Smooth muscle cell (in vitro differentiated cells): Measurements from ENCODE around the gene KLC1. TPM values are rescaled to one million over a fixed set of nuclear protein-coding genes. Genes with fewer than 3 reads are reported as not detected.

Experiments
- DNase-seq: peaks from one replicate; lab custom pipeline; 2025; ENCODE audit not compliant: unreplicated experiment; lab: John Stamatoyannopoulos, UW
- H2AFZ ChIP-seq: fragments of 200-600 bp; sonication (generic); 2 replicates; pipeline ENCODE4 v1.6.0; 2016; ENCODE audit warnings: antibody characterized with exemption, low read depth, mild to moderate bottlenecking
- H3F3A ChIP-seq: fragments of 200-600 bp; sonication (generic); 2 replicates; pipeline ENCODE4 v1.6.0; 2017; ENCODE audit warnings: antibody characterized with exemption, low read depth
- H3K27ac ChIP-seq: fragments of 200-600 bp; sonication (generic); 2 replicates; pipeline ENCODE4 v1.5.1; 2016; ENCODE audit warnings: low read depth, mild to moderate bottlenecking
- H3K27me3 ChIP-seq: fragments of 200-600 bp; sonication (generic); 2 replicates; pipeline ENCODE4 v1.6.1; 2016; ENCODE audit warnings: low read depth, mild to moderate bottlenecking
- H3K36me3 ChIP-seq: fragments of 200-600 bp; sonication (generic); 2 replicates; pipeline ENCODE4 v1.5.1; 2016; ENCODE audit warnings: low read depth
- H3K4me1 ChIP-seq: fragments of 200-600 bp; sonication (generic); 2 replicates; pipeline ENCODE4 v1.5.1; 2016; ENCODE audit warnings: low read depth
- H3K4me2 ChIP-seq: fragments of 200-600 bp; sonication (generic); 2 replicates; pipeline ENCODE4 v1.6.0; 2016; ENCODE audit warnings: mild to moderate bottlenecking
- H3K4me3 ChIP-seq: fragments of 200-600 bp; sonication (generic); 2 replicates; pipeline ENCODE4 v1.5.1; 2016; ENCODE audit warnings: mild to moderate bottlenecking
- H3K79me2 ChIP-seq: fragments of 200-600 bp; sonication (generic); 2 replicates; pipeline ENCODE4 v1.6.0; 2016; ENCODE audit warnings: low read depth, mild to moderate bottlenecking
- H3K9ac ChIP-seq: fragments of 200-600 bp; sonication (generic); 2 replicates; pipeline ENCODE4 v1.6.0; 2016; ENCODE audit warnings: low read depth
- H3K9me3 ChIP-seq: fragments of 200-600 bp; sonication (generic); replicated peaks from 2 replicates; pipeline ENCODE4 v1.5.1; 2016; ENCODE audit warnings: low read depth
- H4K20me1 ChIP-seq: fragments of 200-600 bp; sonication (generic); 2 replicates; pipeline ENCODE4 v1.6.0; 2016; ENCODE audit warnings: low read depth
- CTCF ChIP-seq: fragments of 200-600 bp; sonication (generic); IDR thresholded peaks from 2 replicates; pipeline ENCODE4 v1.5.1; 2017; ENCODE audit warnings: borderline replicate concordance, mild to moderate bottlenecking, antibody characterized with exemption; ENCODE audit not compliant: insufficient read depth, poor library complexity, severe bottlenecking
- WGBS: methylation state at CpG from one replicate; pipeline ENCODE4 v1.1.7; 2016; ENCODE audit warnings: low lambda C conversion rate; 5-methylcytosine and 5-hydroxymethylcytosine counted together
- polyA plus RNA-seq: library from polyadenylated mRNA; unstranded; fragments of >200 nt; fragmentation: Nextera tagmentation; extraction: Ambion mirVana; gene quantifications from 2 replicates; pipeline ENCODE4 v1.2.1, GENCODE V29; 2016
- total RNA-seq: library from RNA; depleted of rRNA; stranded (reverse); fragments of >200 nt; gene quantifications from 2 replicates; pipeline ENCODE4 v1.2.3, GENCODE V29; 2014

KLC1 gene
- total and polyA plus RNA-seq, 2 experiments from 2014 or later, result 167 to 224 TPM

- H3K27me3 ChIP-seq, result no peaks in the 10 kb centered on the region
- H3K4me3 ChIP-seq, result no peak overlapping the region
- H3K9me3 ChIP-seq, result no peaks in the 10 kb centered on the region
- no peak for TF ChIP-seq CTCF
- H4K20me1 ChIP-seq, result peaks cover 6% of the 10 kb centered on the region
- H3K9ac ChIP-seq, result no peak overlapping the region
- WGBS, result 93% methylated on average over 28 of the region's 29 CpGs
- no peak overlapping the region for H3K4me2 ChIP-seq
- no peaks in the 10 kb centered on the region for H3K79me2 ChIP-seq
- no peak overlapping the region for H3K27ac ChIP-seq
- DNase-seq, result no peak
- H2AFZ ChIP-seq, result no peak overlapping the region
- H3F3A ChIP-seq, result no peaks in the 10 kb centered on the region
- H3K36me3 ChIP-seq, result no peaks in the 10 kb centered on the region
- H3K4me1 ChIP-seq, result no peaks in the 10 kb centered on the region
Measured at GRCh38 chr14:103707329-103708263, 78.6 kb downstream of the KLC1 start.

GRCh38 chr14:103708750-103709187 lies 79.8 kb downstream of the KLC1 start:
- no peak for TF ChIP-seq CTCF
- 97% methylated on average over 18 of the region's 18 CpGs for WGBS
- Histone ChIP-seq H3K36me3 (no peaks in the 10 kb centered on the region), H2AFZ (no peak overlapping the region), H3K4me1 (no peaks in the 10 kb centered on the region), H4K20me1 (peaks cover 16% of the 10 kb centered on the region), H3K79me2 (no peaks in the 10 kb centered on the region), H3K27ac (no peak overlapping the region), H3K9me3 (no peaks in the 10 kb centered on the region), H3K4me2 (no peak overlapping the region), H3K27me3 (no peaks in the 10 kb centered on the region), H3K4me3 (no peak overlapping the region), H3F3A (peaks cover 3% of the 10 kb centered on the region), H3K9ac (no peak overlapping the region)
- DNase-seq, result no peak

GRCh38 chr14:103709814-103710213 lies 80.8 kb downstream of the KLC1 start:
- peaks cover 4% of the 10 kb centered on the region for H3K4me1 ChIP-seq
- H3K4me3 ChIP-seq, result no peak overlapping the region
- no peak overlapping the region for H3K4me2 ChIP-seq
- DNase-seq, result no peak
- no peak overlapping the region for H2AFZ ChIP-seq
- H3K27me3 ChIP-seq, result no peaks in the 10 kb centered on the region
- no peaks in the 10 kb centered on the region for H3K36me3 ChIP-seq
- TF ChIP-seq CTCF, result no peak
- 96% methylated on average over 15 of the region's 15 CpGs for WGBS
- H3K79me2 ChIP-seq, result no peaks in the 10 kb centered on the region
- H3K9me3 ChIP-seq, result no peaks in the 10 kb centered on the region
- H3K9ac ChIP-seq, result no peak overlapping the region
- H4K20me1 ChIP-seq, result peaks cover 20% of the 10 kb centered on the region
- peaks cover 7% of the 10 kb centered on the region for H3F3A ChIP-seq
- no peak overlapping the region for H3K27ac ChIP-seq
